Endothelial cell of umbilical vein (primary cell): ENCODE data around the gene MAP7D3.
"Not testable (repeated sequence)": the region's sequence is repeated elsewhere in the genome, so short reads cannot be mapped to it uniquely, and the experiment has no call there.

ENCODE experiments used
- MYC ChIP-seq: IDR thresholded peaks from one replicate; pipeline ENCODE4 v1.6.1; 2011; ENCODE audit warnings: mild to moderate bottlenecking, low read depth, low read length
- POLR2A ChIP-seq: IDR thresholded peaks from 2 replicates; pipeline ENCODE4 v1.6.1; 2012; ENCODE audit warnings: low read depth, mild to moderate bottlenecking, control low read depth, low read length
- TF ChIP-seq, protein P1 (sequence below), 2 donors: IDR thresholded peaks; 1 replicate in 1 of 2; 2 replicates in 1 of 2; pipeline ENCODE4 v1.5.1; 2011; ENCODE audit warnings: low read length in 2 of 2, mild to moderate bottlenecking in 2 of 2, moderate library complexity in 2 of 2, control low read depth in 1 of 2, inconsistent platforms in 1 of 2, low read depth in 1 of 2; ENCODE audit not compliant: insufficient read depth in 1 of 2; ENCODE audit errors: extremely low read depth in 1 of 2

DNA sequence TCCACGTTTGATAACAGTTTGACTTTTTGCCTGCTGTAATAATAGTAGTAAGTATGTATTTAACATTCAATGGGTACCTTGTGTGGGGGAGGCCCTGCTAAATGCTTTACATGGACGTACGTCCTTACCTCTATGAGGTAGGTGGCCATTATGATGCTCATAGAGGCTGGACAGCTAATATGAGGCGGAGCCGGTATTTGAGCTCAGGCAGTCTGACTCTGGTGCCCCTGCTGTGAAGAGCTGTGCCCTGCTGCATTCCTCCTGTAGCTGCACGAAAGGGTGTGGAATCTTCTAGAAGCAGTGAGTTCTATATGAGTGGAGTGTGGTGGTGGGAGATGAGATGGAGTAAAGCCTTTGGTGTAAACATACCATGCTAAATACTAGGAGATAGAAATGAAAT, 83.2 kb downstream of the MAP7D3 start:
- TF ChIP-seq, protein P1, sequence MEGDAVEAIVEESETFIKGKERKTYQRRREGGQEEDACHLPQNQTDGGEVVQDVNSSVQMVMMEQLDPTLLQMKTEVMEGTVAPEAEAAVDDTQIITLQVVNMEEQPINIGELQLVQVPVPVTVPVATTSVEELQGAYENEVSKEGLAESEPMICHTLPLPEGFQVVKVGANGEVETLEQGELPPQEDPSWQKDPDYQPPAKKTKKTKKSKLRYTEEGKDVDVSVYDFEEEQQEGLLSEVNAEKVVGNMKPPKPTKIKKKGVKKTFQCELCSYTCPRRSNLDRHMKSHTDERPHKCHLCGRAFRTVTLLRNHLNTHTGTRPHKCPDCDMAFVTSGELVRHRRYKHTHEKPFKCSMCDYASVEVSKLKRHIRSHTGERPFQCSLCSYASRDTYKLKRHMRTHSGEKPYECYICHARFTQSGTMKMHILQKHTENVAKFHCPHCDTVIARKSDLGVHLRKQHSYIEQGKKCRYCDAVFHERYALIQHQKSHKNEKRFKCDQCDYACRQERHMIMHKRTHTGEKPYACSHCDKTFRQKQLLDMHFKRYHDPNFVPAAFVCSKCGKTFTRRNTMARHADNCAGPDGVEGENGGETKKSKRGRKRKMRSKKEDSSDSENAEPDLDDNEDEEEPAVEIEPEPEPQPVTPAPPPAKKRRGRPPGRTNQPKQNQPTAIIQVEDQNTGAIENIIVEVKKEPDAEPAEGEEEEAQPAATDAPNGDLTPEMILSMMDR (IDR thresholded peaks at IDR 0.05; ENCODE audit: extremely low read depth in 1 of 2, insufficient read depth in 1 of 2, low read depth in 1 of 2, low read length in 2 of 2): not testable (repeated sequence)
- not testable (repeated sequence) for TF ChIP-seq MYC, POLR2A
